NCI-H2081 (cell line): ENCODE data around the gene STXBP4.

Experiments used
- DNase-seq, 2 experiments: peaks; one replicate each; lab custom pipeline; 2025; lab: John Stamatoyannopoulos, UW

STXBP4 gene

DNA sequence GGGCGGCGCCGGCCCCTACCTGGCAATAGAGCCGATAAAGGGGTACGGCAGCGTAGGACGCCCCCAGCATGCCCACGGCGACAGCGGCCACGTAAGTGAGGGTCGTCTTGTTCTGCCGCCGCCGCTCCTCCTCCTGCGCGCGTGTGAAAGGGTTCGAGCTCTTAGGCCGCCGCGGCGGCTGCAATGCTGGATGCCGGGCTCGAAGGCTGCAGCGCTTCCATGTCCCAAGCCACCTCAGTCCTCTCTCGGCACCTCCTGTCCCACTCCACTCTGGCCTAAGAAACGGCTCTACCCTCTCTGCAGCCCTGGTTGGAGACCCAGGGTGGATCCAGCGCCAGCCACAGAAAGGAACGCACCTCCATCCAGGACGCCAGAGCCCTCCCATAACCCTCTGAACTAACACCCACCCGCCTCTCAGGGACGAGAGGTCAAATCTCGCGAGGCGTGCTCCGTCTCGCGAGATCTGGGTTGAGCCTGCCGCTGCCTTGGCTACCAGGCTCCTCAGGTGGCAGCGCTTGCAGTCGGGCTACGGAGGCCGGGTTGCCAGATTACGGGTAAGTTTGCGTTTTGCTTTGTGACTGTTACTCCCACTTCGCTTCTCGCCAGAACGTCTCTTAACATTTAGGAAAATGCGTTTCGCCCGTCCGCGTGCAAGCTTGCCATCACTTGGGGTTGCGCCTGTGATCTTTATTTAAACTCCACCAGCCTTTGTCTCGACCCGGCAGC, at the start of gene STXBP4, which contains the start of gene COX11:
STXBP4 (plus strand) TSS at position 504 of the 726 bp plus-strand sequence. CDS start 17,455 bp downstream, outside the sequence.
COX11 (minus strand) TSS at position 393 of the 726 bp plus-strand sequence; CDS start at position 385, 8 bp downstream.
- DNase-seq = peak; percentile 97 to 99

DNA sequence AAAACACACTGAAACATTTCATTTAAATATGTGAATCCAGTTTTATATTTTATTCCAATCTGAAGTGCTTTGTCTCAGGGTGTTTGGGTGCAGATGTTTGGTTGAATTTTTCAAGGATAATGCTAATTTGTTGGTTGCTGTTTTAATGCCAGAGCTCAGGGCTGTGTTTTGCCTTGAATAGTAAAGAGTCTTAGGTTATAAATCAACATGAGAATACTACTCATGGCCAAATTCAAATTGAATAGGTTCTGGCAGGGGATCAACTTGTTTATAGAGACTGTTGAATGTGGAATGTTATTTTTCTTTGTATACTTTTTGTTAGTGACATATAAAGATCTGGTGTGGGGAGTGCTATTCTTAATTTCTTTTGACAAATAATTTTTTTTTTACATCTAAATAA, 49.1 kb upstream of the STXBP4 start:
- DNase-seq = no peak

DNA sequence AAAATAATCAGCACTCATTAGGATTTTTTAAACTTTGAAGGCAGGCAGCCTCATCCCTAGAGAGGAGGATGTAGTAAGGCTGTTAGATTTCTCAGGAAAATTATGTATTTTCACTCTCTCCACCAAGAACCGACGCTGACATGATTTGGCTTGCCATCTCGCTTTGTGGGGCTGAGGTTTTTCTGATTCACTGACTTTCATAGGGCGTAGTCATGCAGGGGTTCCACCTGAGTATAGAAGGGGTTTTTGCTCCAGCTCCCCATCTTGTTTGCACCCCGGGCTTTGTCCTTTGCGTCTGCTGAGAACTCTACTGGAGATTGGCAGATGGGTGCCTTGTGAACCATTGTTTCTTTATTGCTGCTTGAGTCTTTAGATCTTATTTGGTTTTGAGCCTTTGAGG, 47.7 kb upstream of the STXBP4 start:
- no peak for DNase-seq

DNA sequence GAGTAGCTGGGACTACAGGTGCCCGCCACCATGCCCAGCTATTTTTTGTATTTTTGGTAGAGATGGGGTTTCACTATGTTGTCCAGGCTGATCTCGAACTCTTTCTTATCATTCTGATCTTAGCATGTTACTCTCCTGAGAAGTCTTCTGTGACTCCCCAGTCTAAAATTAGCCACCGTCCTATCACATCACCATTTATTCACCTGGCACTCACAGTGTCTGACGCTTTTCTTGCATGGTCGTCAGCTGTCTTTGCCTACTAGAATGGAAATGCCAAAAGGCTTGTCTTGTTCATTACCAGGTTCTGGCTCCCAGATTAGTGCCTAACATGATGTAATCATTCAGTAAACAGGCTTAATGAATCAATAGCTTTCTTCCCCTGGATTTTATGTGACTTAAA, 44.2 kb upstream of the STXBP4 start:
- no peak for DNase-seq

DNA sequence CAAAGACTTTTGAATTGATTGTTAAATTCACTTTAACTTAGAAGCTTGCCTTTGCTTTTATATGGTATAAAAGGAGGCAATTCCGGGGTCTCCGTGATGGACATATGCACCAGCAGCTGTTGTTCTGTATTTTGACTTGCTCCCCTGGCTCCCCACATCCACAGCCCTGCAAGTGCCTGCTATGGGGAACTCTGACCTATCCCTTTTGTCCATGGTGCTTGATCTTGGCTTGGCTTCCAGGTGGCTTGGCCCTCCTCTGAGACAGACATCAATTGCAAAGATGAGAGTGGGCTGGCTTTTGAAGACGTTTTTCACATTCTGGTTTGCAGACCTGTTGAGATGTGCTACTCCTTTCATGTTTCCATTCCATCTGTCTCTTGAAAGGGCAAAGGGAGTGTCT, 41.0 kb upstream of the STXBP4 start:
- no peak for DNase-seq

DNA sequence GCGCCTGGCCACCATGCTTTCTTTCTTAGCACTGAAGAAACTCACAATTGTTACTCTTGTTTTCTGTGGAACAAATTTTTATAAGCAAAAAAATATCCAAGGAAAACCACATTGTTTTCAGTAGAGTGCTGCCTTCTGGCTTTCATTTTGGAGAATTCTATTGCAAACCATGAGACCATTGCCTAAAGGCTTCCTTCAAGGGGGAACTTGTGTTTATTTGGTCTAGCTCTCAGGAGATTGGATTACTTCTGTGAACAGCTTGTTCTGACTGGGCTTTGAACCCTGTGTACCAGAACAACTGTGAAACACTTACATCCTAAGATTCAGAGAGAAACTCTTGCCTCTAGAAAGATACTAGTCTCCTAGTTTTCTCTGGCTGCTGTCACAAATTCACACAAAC, 35.9 kb upstream of the STXBP4 start:
- DNase-seq = no peak

DNA sequence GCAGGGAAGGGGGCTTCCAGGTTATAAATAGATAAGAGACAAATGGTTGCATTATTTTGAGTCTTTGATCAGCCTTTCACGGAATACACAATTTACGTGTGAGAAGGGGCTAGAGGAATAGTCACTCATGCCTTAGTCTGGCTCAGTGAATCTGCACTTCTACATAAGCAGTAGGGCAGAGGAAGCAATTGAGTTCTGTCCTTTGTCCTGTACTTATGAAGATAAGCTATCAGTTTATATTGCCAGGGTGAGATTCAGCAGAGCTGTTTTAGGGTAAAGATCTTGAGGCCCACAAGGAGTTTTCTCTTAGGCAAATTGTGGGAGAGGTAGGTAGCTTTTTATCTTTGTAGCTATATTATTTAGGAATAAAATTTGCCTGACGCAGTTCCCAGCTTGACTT, 34.6 kb upstream of the STXBP4 start:
- no peak for DNase-seq

DNA sequence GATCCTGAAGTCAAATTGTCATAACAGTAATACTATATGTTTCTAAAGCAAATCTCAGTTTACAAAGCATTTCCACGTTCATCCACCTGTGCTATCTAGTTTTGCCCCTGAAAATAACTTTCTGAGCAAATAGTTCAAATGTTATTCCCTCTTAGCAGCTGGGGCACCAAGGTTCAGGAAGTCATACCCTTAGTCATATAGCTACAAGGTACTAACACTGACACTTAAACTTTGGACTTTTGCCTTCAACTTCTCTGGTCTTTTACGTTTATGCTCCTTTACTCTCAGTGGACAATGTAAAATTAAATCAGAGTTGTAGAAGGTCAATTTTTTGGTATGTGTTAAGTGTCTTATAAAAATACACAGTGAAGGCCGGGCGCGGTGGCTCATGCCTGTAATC, 33.1 kb upstream of the STXBP4 start:
- DNase-seq = no peak

- no peak for DNase-seq
Observed at GRCh38 chr17:54937018-54937417, 31.5 kb upstream of the STXBP4 start.

DNA sequence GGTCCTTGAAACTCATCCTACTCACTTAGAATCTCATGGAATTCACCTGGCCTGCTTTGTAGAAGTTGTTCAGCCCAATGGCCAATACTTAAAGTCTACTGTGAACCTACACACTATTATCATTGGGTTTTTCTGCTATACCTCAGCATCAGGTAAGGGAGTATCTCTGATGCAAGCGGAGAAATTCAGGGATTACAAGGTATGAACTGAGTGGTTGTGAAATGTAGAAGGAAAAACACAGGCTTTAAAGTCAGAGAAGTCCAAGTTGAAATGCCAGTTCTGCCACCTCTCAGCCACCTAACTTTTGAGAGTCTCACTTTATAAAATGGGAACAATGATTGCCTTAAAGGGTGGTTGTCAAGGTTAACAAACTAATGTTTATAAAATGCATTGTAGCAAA, 31.1 kb upstream of the STXBP4 start:
- DNase-seq = no peak

GRCh38 chr17:54941285-54941684, 27.3 kb upstream of the STXBP4 start:
- no peak for DNase-seq

GRCh38 chr17:54944796-54945195, 23.8 kb upstream of the STXBP4 start:
- no peak for DNase-seq

- no peak for DNase-seq
Observed at GRCh38 chr17:54945231-54945630, 23.3 kb upstream of the STXBP4 start.

DNA sequence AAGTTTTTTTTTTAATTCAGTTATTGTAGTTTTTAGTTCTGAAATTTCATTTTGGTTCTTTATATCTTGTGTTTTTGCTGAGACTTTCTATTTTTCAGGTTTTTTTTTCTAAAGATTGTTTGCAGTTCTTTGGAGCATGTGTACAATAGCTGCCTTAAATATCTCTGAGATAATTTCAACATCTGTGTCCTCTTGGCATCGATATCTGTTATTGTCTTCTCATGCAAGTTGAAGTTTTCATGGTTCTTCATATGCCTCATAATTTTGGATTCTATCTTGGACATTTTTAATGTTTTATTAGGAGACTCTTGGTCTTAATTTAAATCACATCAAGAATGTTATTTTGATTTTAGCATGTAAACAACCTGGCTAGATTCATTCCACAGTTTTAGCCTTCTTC, 22.9 kb upstream of the STXBP4 start:
- no peak for DNase-seq

GRCh38 chr17:54947396-54947795, 21.2 kb upstream of the STXBP4 start:
- DNase-seq = no peak

DNA sequence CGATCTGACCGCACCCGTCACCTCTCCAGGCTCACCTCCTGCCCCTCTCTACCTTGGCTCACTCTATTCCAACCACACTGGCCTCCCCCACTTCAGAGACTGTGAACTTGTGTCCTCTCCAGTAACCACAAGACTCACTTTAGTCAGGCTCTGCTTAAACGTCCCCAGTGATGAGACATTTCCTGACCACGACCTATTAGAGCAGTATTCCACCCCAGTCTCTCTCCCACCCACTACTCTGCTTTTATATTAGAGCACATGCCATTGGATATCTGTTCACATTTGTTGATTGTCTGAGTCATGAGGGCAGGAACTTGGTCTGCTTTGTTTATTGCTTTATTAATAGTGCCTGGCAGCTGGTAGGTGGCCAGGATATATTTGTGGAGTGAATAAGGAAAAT, 20.2 kb upstream of the STXBP4 start:
- no peak for DNase-seq

DNA sequence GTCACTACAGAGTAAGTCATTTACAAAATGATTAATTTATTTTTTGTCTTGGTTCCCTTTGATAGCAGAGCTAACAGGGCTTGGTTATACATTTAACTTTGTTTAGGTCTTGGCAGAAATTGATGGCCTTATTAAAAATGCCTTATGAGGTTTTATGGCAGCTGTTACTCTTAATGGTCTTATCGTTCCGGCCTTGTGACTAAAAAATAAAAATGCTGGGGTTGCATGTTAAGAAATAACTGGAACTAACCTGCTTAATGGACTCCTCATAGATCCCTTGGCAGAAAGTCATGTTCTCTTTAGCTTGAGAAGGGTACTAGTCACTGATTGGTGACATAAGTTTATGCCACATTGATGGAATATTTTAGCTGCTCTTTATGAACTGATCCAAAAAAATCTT, 18.4 kb upstream of the STXBP4 start:
- no peak for DNase-seq

DNA sequence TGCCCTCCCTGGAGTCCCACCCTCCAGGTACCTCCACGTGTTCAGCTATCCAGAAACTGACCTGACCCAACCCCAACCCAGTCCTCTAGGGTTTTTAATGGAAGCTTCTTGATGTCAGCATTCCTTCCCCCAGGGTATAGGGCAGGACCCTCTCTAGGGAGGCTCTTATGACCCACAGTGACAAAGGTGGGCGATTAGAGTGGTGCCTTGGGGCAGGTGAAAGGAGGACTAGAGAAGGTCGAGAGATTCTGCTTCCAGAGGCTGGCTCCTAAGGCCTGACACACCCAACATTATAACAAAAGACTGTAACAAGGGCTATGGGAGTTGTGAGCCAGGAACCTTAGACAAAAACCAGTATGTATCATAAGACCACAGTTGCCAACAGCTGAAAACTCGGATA, 17.3 kb upstream of the STXBP4 start:
- no peak for DNase-seq

DNA sequence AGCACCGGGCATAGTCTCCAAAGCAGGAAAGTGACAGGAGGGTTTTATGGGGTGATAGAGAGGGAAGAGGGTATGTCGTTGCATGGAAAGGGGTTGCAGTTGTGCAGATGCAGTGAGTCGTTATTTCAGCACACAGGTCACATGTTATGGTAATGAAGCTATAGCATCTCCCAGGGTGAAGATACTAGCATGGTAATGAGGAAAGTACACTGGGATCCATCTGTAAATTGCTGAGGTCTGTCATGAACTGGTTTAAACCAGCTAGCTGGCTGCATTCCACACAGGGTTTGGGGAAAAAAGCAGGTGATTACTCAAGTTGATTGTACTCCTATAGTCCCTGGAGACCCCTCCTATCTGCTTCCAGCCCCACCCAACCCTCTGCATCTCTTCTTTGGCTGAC, 11.8 kb upstream of the STXBP4 start:
- no peak for DNase-seq

GRCh38 chr17:54967621-54968261, 824 bp upstream of the STXBP4 start:
- peak in 1 of 2 experiments; percentile 24 for DNase-seq

DNA sequence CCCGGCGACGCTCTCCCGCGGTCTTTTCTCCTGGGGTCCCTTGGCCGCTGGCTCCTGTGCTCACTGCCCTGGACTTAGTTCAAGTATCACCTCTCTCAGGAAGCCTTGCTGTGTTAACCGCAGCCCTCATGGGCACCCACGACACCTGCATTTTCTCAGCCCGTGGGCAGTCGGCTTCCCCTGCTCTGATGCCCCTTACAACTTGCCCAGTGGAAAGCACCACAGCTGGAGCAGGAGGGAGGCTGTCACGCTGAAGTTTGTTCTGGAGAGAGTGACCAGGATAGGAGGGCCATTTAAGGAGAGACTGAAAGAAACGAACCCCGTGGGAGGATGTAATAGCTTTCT, 395 bp downstream of the STXBP4 start:
- no peak for DNase-seq

GRCh38 chr17:54969658-54970572, 1.4 kb downstream of the STXBP4 start:
- DNase-seq = no peak

GRCh38 chr17:54971147-54971546, 2.6 kb downstream of the STXBP4 start:
- DNase-seq = no peak
